GM12892 (cell line): ENCODE measurements around the gene CCR5AS.

ENCODE experiments used
- DNase-seq: peaks from one replicate; pipeline ENCODE4 v3.0.0; 2011; ENCODE audit not compliant: insufficient read length
- FAIRE-seq: peaks from 2 replicates; lab custom pipeline; 2011; peaks lifted over from hg19 to GRCh38; lab: Jason Lieb, UNC
- POLR2A ChIP-seq: IDR thresholded peaks from 2 replicates; pipeline ENCODE4 v1.6.1; 2011; ENCODE audit warnings: low read depth, low read length, control low read depth
- POLR2AphosphoS5 ChIP-seq: IDR thresholded peaks from 2 replicates; pipeline ENCODE4 v1.6.1; 2011; ENCODE audit warnings: low read depth, low read length, control low read depth
- TAF1 ChIP-seq: IDR thresholded peaks from 2 replicates; pipeline ENCODE4 v1.6.1; 2011; ENCODE audit warnings: low read depth, mild to moderate bottlenecking, control low read depth, low read length, borderline replicate concordance

Gene CCR5AS

GRCh38 chr3:46380471-46381221 is 26.2 kb downstream of the CCR5AS start:
- FAIRE-seq: peak; percentile 50
- DNase-seq: no peak
- TF ChIP-seq POLR2AphosphoS5 (no peak), TAF1 (no peak), POLR2A (no peak)

DNA sequence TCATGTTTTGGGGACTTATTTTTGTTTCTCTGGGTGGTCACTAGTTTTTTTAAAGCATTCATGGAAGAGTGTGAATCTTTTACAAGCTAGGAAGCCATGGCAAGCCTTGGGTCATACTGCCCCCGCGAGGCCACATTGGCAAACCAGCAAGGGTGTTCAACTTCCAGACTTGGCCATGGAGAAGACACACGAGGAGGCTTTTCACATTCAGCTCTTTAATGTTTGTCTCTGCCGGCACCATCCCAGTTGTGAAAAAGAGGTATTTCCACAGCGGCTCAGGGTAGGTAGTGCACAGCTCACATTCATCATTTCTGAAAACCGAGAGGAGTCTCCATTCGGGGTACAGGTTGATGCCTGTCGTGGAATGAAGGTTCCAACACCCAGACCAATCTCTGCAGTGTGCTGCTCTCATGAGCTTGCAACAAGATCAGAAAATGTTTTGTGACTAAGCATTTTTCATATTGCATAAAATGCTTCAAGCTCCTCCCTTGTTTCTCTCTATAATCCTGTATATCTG is 28.4 kb downstream of the CCR5AS start:
- peak; percentile 86 for FAIRE-seq
- no peak for TF ChIP-seq POLR2AphosphoS5
- no peak for TF ChIP-seq POLR2A
- TF ChIP-seq TAF1: no peak
- no peak for DNase-seq

- no peak for TF ChIP-seq POLR2A
- TF ChIP-seq POLR2AphosphoS5: no peak
- no peak for TF ChIP-seq TAF1
- FAIRE-seq (no peak), DNase-seq (no peak)
Observed at GRCh38 chr3:46375814-46376213, 31.1 kb downstream of the CCR5AS start.

DNA sequence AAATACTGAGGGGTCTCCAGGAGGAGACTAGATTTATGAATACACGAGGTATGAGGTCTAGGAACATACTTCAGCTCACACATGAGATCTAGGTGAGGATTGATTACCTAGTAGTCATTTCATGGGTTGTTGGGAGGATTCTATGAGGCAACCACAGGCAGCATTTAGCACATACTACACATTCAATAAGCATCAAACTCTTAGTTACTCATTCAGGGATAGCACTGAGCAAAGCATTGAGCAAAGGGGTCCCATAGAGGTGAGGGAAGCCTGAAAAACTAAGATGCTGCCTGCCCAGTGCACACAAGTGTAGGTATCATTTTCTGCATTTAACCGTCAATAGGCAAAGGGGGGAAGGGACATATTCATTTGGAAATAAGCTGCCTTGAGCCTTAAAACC is 31.6 kb downstream of the CCR5AS start:
- no peak for DNase-seq
- FAIRE-seq: peak; percentile 36
- TF ChIP-seq POLR2AphosphoS5 (no peak), POLR2A (no peak), TAF1 (no peak)

DNA sequence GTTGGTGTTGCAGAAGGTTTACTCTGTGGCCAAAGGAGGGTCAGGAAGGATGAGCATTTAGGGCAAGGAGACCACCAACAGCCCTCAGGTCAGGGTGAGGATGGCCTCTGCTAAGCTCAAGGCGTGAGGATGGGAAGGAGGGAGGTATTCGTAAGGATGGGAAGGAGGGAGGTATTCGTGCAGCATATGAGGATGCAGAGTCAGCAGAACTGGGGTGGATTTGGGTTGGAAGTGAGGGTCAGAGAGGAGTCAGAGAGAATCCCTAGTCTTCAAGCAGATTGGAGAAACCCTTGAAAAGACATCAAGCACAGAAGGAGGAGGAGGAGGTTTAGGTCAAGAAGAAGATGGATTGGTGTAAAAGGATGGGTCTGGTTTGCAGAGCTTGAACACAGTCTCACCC is 32.1 kb downstream of the CCR5AS start:
- no peak for TF ChIP-seq POLR2AphosphoS5
- no peak for TF ChIP-seq POLR2A
- no peak for TF ChIP-seq TAF1
- DNase-seq: no peak
- FAIRE-seq: peak; percentile 14

- FAIRE-seq (peak; percentile 87), DNase-seq (no peak)
- TF ChIP-seq POLR2AphosphoS5: no peak
- no peak for TF ChIP-seq POLR2A
- TF ChIP-seq TAF1: no peak
Observed at GRCh38 chr3:46372492-46373359, 34.1 kb downstream of the CCR5AS start.

DNA sequence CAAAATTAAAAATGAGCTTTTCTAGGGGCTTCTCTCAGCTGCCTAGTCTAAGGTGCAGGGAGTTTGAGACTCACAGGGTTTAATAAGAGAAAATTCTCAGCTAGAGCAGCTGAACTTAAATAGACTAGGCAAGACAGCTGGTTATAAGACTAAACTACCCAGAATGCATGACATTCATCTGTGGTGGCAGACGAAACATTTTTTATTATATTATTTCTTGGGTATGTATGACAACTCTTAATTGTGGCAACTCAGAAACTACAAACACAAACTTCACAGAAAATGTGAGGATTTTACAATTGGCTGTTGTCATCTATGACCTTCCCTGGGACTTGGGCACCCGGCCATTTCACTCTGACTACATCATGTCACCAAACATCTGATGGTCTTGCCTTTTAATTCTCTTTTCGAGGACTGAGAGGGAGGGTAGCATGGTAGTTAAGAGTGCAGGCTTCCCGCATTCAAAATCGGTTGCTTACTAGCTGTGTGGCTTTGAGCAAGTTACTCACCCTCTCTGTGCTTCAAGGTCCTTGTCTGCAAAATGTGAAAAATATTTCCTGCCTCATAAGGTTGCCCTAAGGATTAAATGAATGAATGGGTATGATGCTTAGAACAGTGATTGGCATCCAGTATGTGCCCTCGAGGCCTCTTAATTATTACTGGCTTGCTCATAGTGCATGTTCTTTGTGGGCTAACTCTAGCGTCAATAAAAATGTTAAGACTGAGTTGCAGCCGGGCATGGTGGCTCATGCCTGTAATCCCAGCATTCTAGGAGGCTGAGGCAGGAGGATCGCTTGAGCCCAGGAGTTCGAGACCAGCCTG is 35.1 kb downstream of the CCR5AS start:
- TF ChIP-seq POLR2A (no peak), POLR2AphosphoS5 (no peak), TAF1 (no peak)
- DNase-seq (no peak), FAIRE-seq (no peak)

GRCh38 chr3:46370839-46371518 is 35.9 kb downstream of the CCR5AS start, which contains the start of gene CCR5:
TSS of gene CCR5 (plus strand) at chr3:46370946. CDS start at chr3:46372903, 1,957 bp downstream.
- FAIRE-seq (no peak), DNase-seq (no peak)
- no peak for TF ChIP-seq TAF1
- no peak for TF ChIP-seq POLR2A
- no peak for TF ChIP-seq POLR2AphosphoS5

DNA sequence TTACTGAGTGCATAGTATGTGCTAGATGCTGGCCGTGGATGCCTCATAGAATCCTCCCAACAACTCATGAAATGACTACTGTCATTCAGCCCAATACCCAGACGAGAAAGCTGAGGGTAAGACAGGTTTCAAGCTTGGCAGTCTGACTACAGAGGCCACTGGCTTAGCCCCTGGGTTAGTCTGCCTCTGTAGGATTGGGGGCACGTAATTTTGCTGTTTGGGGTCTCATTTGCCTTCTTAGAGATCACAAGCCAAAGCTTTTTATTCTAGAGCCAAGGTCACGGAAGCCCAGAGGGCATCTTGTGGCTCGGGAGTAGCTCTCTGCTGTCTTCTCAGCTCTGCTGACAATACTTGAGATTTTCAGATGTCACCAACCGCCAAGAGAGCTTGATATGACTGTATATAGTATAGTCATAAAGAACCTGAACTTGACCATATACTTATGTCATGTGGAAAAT is 37.2 kb downstream of the CCR5AS start:
- DNase-seq (no peak), FAIRE-seq (peak; percentile 91)
- TF ChIP-seq POLR2A (no peak), POLR2AphosphoS5 (no peak)

DNA sequence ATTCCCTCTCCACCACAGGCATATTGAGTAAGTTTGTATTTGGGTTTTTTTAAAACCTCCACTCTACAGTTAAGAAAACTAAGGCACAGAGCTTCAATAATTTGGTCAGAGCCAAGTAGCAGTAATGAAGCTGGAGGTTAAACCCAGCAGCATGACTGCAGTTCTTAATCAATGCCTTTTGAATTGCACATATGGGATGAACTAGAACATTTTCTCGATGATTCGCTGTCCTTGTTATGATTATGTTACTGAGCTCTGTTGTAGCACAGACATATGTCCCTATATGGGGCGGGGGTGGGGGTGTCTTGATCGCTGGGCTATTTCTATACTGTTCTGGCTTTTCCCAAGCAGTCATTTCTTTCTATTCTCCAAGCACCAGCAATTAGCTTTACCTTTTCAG is 37.7 kb downstream of the CCR5AS start:
- DNase-seq (no peak), FAIRE-seq (no peak)
- TF ChIP-seq POLR2AphosphoS5: no peak
- TF ChIP-seq POLR2A: no peak
- TF ChIP-seq TAF1: no peak
